HepG2 (cell line): ENCODE results near the gene TOX4.

Experiments
- CBX1 ChIP-seq: IDR thresholded peaks from one replicate; pipeline ENCODE4 v1.6.1; 2016; ENCODE audit warnings: antibody characterized with exemption, low read depth
- CBX5 ChIP-seq: sonication (generic); formaldehyde crosslinking; IDR thresholded peaks from 2 replicates; pipeline ENCODE4 v1.4.0; 2020; ENCODE audit warnings: missing genetic modification reagents, borderline replicate concordance
- RORA ChIP-seq: sonication (generic); formaldehyde crosslinking; IDR thresholded peaks from 2 replicates; pipeline ENCODE4 v1.5.0; 2020; ENCODE audit warnings: mild to moderate bottlenecking, missing genetic modification reagents, moderate library complexity
- SETDB1 ChIP-seq: sonication (generic); formaldehyde crosslinking; IDR thresholded peaks from 2 replicates; pipeline ENCODE4 v1.5.1; 2020; ENCODE audit warnings: missing genetic modification reagents, mild to moderate bottlenecking, borderline replicate concordance
- TCF12 ChIP-seq, 2 experiments: fragments of 450-650 bp in 1 of 2; sonication (generic) in 1 of 2; formaldehyde crosslinking in 1 of 2; IDR thresholded peaks; 2 replicates each; pipeline versions ENCODE4 v1.6.1 to v1.8.0; 2017 to 2022; ENCODE audit warnings: antibody characterized with exemption in 1 of 2, mild to moderate bottlenecking in 1 of 2, missing genetic modification reagents in 1 of 2, moderate library complexity in 1 of 2
- ZFP36L2 ChIP-seq: sonication (generic); formaldehyde crosslinking; IDR thresholded peaks from 2 replicates; pipeline ENCODE4 v1.4.0; 2020; ENCODE audit warnings: missing genetic modification reagents
- ZFP41 ChIP-seq: sonication (generic); formaldehyde crosslinking; IDR thresholded peaks from 2 replicates; pipeline ENCODE4 v1.4.0; 2020; ENCODE audit warnings: mild to moderate bottlenecking, missing genetic modification reagents, borderline replicate concordance
- TF ChIP-seq, protein P1 (sequence below): sonication (generic); formaldehyde crosslinking; IDR thresholded peaks from 2 replicates; pipeline ENCODE4 v1.5.0; 2020; ENCODE audit warnings: mild to moderate bottlenecking, missing genetic modification reagents, moderate library complexity
- TF ChIP-seq, protein P2 (sequence below): sonication (generic); formaldehyde crosslinking; IDR thresholded peaks from 2 replicates; pipeline ENCODE4 v1.4.0; 2020; ENCODE audit warnings: missing genetic modification reagents, mild to moderate bottlenecking, borderline replicate concordance

DNA sequence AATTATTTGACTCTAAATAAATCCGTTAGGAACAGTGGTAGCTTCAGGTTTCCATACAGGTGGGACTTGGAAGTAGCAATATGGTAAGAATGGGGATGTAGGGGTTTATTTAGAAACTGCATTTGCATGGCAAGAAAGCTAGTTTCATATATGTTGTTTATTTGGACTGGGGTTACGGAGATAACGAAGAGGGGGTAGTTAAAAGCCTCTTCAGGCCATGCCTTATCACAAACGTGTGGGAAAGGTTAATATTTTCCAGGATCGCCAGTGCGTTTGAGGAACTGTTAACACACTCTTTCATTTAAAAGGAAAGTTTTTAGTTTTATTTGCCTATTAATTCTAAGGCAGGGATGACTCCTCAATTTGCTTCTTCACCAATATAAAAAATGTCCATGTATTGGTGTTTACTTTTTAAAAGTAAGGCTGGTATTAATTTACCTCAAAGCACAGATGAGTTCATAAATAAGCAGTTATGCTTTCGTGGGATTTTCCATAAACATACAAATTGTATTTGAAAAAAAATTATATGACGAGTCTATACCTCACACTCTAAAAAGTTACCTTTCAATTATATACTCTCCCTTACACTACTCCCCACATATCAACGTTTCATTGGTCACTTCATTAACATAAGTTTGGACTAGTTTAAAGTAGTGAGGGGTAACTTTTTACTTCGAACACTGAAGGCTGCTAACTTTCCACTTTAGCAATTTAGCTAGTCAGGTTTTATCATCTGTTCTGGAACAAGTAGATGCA, 1.1 kb upstream of the TOX4 start:
- TF ChIP-seq SETDB1 (CRISPR knock-in tag) (no peak), RORA (CRISPR knock-in tag) (no peak), ZFP41 (CRISPR knock-in tag) (no peak), CBX1 (no peak), CBX5 (CRISPR knock-in tag) (no peak), ZFP36L2 (CRISPR knock-in tag) (no peak), TCF12 (IDR thresholded peaks at IDR 0.05) (no peak), TCF12 (CRISPR knock-in tag; IDR thresholded peaks at IDR 0.05) (no peak)
- TF ChIP-seq, protein P1, sequence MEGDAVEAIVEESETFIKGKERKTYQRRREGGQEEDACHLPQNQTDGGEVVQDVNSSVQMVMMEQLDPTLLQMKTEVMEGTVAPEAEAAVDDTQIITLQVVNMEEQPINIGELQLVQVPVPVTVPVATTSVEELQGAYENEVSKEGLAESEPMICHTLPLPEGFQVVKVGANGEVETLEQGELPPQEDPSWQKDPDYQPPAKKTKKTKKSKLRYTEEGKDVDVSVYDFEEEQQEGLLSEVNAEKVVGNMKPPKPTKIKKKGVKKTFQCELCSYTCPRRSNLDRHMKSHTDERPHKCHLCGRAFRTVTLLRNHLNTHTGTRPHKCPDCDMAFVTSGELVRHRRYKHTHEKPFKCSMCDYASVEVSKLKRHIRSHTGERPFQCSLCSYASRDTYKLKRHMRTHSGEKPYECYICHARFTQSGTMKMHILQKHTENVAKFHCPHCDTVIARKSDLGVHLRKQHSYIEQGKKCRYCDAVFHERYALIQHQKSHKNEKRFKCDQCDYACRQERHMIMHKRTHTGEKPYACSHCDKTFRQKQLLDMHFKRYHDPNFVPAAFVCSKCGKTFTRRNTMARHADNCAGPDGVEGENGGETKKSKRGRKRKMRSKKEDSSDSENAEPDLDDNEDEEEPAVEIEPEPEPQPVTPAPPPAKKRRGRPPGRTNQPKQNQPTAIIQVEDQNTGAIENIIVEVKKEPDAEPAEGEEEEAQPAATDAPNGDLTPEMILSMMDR (CRISPR knock-in tag) = no peak
- TF ChIP-seq, protein P2, sequence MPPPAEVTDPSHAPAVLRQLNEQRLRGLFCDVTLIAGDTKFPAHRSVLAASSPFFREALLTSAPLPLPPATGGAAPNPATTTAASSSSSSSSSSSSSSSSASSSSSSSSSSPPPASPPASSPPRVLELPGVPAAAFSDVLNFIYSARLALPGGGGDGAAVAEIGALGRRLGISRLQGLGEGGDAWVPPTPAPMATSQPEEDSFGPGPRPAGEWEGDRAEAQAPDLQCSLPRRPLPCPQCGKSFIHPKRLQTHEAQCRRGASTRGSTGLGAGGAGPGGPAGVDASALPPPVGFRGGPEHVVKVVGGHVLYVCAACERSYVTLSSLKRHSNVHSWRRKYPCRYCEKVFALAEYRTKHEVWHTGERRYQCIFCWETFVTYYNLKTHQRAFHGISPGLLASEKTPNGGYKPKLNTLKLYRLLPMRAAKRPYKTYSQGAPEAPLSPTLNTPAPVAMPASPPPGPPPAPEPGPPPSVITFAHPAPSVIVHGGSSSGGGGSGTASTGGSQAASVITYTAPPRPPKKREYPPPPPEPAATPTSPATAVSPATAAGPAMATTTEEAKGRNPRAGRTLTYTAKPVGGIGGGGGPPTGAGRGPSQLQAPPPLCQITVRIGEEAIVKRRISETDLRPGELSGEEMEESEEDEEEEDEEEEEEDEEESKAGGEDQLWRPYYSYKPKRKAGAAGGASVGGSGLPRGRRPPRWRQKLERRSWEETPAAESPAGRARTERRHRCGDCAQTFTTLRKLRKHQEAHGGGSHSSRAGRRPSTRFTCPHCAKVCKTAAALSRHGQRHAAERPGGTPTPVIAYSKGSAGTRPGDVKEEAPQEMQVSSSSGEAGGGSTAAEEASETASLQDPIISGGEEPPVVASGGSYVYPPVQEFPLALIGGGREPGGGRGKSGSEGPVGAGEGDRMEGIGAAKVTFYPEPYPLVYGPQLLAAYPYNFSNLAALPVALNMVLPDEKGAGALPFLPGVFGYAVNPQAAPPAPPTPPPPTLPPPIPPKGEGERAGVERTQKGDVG (CRISPR knock-in tag) = no peak
